ENCODE data around the gene WAS.
A peak's percentile ranks its signal among the peaks of the same experiment; 100 is the strongest.
"Not testable (repeated sequence)": the region's sequence is repeated elsewhere in the genome, so short reads cannot be mapped to it uniquely, and the experiment has no call there.

WAS gene

DNA sequence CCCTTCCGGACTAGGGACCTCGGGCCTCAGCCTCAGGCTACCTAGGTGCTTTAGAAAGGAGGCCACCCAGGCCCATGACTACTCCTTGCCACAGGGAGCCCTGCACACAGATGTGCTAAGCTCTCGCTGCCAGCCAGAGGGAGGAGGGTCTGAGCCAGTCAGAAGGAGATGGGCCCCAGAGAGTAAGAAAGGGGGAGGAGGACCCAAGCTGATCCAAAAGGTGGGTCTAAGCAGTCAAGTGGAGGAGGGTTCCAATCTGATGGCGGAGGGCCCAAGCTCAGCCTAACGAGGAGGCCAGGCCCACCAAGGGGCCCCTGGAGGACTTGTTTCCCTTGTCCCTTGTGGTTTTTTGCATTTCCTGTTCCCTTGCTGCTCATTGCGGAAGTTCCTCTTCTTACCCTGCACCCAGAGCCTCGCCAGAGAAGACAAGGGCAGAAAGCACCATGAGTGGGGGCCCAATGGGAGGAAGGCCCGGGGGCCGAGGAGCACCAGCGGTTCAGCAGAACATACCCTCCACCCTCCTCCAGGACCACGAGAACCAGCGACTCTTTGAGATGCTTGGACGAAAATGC lies at the start of gene WAS:
Gene WAS, plus strand, starts transcription at position 389 of the 572 bp plus-strand sequence. Its CDS starts 55 bp downstream, at position 444.
- DNase-seq (ENCODE audit: low read depth in 2 of 2): peak; percentile 31 to 36

DNA sequence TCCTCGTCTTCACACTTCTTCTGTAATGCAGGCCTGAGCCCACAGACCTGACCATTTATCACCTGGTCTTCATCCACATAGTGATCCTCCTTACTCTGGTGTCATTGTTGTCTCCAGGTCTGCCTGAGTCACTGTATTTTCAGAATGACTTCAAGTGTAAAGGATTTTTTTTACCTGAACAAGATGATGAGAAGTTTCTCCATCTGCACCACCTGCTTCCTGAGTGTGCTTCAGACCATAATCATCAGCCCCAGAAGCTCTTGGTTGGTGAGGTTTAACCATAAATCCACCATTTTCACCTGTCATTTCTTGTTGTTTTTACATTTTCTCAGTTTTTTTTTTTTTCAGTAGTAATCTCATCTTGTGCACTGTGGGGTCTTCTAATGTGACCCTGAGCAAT lies 47.3 kb upstream of the WAS start:
- no peak for DNase-seq (ENCODE audit: low read depth in 2 of 2)

DNA sequence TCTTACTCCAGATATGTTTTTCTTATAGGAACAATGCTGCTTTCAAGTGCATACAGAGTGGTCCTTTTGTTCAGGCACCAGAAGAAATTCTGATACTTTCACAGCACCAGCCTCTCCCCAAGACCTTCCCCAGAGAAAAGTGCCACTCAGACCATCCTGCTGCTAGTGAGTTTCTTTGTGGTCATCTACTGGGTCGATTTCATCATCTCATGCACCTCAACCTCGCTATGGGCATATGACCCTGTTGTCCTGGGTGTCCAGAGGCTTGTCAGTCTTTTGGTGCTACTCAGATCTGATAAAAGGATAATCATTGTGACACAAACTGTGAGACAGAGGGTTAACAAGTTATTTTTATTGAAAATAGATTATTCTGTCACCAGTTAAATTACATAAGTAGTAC lies 46.8 kb upstream of the WAS start:
- DNase-seq (ENCODE audit: low read depth in 2 of 2): no peak

DNA sequence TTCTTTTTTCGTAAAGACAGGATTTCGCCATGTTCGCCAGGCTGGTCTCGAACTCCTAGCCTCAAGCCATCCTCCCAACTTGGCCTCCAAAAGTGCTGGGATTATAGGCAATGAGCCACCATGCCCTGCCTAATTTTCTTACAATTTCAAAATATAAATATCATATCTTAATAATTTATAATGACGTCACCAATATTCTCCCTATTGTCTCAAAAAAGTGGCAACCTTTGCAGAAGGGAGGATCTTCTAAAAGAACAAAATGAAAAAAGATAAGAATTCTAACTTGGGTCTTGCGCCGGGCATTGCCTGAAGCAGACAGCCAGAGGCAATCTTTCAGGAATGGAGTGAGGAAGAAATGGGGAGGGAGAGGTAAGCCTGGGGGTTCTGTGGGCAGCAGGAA lies 37.9 kb upstream of the WAS start:
- DNase-seq (ENCODE audit: low read depth in 2 of 2): no peak

DNA sequence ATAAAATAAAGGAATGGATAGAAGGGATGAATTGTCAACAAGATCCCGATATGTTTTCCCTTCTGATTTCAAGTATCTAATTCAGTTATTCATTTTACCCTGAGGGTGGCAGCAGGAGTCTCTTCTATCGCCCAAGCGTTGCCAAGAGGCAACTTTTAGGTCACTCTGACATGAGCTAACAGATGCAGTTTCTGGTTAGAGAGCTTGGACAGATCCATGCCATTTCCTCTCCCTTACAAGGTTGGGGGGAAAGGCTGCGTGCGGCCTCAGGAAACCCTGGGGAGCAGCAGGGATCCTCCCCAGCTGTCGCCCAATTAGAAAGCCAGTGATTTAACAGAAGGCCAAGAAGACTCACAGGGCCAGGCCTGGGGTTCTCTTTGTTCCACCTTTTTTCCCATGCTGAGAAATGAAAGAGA lies 35.3 kb upstream of the WAS start:
- DNase-seq (ENCODE audit: low read depth in 2 of 2): peak in 1 of 2 donors; percentile 17

DNA sequence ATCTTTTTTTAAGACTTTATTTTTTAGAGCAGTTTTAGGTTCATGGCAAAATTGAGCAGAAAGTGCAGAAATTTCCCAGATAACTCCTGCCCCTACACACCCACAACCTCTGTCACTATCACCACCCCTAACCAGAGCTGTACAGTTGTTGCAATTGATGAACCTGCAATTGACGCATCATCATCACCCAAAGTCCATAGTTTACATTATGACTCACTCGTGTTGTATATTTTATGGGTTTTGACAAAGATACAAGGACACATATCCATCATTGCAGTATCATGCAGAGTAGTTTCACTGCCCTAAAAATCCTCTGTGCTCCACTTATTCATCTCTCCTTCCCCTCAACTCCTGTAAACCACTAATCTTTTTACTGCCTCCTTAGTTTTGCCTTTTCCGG lies 34.5 kb upstream of the WAS start:
- no peak for DNase-seq (ENCODE audit: low read depth in 2 of 2)

DNA sequence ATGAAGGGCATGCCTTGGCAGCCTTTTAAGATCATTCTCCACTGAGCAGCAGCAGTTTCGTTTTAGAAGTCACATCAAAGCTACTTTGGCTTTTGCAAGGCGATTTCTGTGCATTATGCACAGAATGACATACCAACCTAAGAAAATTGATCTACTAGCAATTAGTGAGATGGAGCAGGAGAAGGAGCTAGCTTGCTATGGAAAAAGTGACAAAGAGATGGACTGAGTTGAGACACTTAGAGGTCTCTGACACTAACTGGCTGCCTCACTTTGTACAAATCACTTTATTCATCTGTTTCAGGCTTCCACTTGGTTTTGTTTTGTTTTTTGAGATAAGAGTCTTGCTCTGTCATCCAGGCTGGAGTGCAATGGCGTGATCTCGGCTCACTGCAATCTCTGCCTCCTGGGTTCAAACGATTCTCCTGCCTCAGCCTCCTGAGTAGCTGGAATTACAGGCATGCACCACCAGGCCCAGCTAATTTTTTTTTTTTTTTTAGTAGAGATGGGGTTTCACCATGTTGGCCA lies 31.5 kb upstream of the WAS start:
- not testable (repeated sequence) for DNase-seq (ENCODE audit: low read depth in 2 of 2)

DNA sequence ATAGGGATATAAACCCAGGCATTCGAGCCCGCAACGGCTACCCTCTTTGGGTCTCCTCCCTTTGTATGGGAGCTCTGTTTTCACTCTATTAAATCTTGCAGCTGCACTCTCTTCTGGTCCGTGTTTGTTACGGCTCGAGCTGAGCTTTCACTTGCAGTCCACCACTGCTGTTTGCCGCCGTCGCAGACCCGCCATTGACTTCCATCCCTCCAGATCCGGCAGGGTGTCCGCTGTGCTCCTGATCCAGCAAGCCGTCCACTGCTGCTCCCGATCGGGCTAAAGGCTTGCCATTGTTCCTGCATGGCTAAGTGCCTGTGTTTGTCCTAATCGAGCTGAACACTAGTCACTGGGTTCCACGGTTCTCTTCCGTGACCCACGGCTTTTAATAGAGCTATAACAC lies 28.9 kb upstream of the WAS start:
- DNase-seq (ENCODE audit: low read depth in 2 of 2): not testable (repeated sequence)

DNA sequence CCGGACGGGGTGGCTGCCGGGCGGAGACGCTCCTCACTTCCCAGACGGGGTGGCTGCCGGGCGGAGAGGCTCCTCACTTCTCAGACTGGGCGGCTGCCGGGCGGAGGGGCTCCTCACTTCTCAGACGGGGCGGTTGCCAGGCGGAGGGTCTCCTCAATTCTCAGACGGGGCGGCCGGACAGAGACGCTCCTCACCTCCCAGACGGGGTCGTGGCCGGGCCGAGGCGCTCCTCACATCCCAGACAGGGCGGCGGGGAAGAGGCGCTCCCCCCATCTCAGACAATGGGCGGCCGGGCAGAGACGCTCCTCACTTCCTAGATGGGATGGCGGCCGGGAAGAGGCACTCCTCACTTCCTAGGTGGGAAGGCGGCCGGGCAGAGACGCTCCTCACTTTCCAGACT lies 23.9 kb upstream of the WAS start:
- not testable (repeated sequence) for DNase-seq (ENCODE audit: low read depth in 2 of 2)

DNA sequence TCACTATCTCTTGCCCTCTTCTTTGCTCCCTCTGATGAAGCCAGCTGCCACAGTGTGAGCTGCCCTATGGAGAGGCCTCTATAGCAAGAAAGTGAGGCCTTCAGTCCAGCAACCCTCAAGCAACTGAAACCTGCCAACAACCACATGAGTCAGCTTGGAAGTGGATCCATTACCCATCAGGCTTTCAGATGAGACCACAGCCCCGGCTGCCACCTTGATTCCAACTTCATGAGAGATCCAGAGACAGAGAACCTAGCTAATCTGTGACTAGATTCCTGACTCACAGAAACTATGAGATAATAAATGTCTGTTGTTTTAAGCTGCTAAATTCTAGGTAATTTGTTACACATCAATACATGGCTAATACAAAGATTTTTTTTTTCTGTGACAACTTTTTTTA lies 20.4 kb upstream of the WAS start:
- peak in 1 of 2 donors; percentile 16 for DNase-seq (ENCODE audit: low read depth in 2 of 2)

DNA sequence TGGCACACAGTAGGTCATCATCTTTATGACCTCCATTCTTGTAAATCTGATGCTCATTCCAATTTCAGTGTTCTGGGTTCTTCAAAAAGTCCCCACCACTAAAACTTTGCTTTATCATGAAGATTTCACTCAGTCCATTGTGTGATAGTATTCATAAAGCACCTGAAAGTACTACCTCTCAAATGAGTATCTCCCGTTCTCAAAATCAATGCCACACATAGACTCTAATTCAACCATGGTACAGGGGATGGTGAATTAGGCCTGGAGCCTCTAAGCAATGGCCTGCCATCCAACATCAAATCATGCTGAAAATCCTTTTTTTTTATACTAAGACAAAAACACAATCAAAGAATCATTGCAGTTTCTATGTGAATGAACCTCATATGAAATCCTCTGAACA lies 19.4 kb upstream of the WAS start:
- no peak for DNase-seq (ENCODE audit: low read depth in 2 of 2)

DNA sequence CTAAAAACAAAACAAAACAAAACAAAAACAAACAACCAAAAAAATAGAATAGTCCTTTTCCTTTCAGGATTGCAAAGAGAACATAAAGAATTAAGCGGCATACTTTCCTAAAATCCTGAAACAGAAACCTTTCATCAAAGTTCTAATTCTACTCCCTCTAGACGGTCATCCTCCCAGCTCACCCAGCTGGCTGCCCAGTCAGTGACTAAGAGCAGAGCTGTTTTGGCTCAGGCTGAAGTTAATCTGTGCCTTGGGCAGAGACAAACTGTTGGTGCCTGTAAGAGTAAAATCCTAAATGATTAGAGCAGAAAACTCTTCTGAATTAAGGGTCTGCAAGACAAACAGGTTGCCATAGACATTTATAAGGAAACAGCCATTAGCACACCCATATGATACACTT lies 17.6 kb upstream of the WAS start:
- DNase-seq (ENCODE audit: low read depth in 2 of 2): no peak

DNA sequence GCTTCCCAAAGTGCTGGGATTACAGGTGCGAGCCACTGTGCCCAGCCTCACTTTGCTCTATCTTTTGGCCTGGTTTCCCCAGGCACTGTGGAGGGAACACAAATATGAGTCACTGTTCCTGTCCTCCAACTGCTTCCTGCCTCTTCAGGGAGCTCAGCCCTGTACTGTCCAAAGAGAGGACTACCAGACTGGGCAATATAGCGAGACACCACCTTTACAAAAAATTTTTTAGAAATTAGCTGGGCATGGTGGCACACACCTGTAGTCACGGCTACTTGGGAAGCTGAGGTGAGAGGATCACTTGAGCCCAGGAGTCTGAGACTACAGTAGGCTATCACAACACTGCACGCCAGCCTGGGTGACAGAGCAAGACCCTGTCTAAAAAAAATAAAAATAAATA lies 16.9 kb upstream of the WAS start:
- DNase-seq (ENCODE audit: low read depth in 2 of 2): no peak

DNA sequence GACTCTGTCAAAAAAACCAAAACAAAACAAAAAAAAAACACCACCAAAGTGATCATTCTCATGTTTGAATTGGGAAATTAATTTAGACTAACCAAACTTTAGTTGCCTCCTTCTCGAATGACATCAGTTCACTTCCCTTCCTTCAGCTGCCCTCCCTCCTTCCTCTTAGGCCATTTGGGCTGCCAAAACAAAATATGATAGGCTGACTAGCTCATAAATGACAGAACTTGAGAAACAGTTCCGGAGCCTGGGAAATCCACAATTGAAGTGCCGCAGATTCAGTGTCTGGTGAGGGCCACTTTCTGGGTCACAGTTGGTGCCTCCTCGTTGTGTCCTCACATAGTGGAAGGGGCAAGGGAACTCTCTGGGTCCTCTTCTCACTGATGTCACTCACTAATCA lies 16.1 kb upstream of the WAS start:
- DNase-seq (ENCODE audit: low read depth in 2 of 2): no peak

DNA sequence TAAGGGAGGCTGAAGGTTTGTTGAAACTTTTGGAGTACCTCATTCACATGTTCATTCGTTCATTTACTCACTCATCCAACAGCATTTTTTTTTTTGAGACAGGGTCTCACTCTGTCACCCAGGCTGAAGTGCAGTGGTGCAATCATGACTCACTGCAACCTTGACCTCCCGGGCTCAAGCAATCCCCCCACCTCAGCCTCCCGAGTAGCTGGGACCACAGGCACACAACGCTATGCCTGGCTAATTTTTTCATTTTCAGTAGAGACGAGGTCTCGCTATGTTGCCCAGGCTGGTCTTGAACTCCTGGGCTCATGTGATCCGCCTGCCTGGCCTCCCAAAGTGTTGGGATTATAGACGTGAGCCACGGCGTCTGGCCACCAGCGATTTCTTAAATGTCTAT lies 15.4 kb upstream of the WAS start:
- not testable (repeated sequence) for DNase-seq (ENCODE audit: low read depth in 2 of 2)

DNA sequence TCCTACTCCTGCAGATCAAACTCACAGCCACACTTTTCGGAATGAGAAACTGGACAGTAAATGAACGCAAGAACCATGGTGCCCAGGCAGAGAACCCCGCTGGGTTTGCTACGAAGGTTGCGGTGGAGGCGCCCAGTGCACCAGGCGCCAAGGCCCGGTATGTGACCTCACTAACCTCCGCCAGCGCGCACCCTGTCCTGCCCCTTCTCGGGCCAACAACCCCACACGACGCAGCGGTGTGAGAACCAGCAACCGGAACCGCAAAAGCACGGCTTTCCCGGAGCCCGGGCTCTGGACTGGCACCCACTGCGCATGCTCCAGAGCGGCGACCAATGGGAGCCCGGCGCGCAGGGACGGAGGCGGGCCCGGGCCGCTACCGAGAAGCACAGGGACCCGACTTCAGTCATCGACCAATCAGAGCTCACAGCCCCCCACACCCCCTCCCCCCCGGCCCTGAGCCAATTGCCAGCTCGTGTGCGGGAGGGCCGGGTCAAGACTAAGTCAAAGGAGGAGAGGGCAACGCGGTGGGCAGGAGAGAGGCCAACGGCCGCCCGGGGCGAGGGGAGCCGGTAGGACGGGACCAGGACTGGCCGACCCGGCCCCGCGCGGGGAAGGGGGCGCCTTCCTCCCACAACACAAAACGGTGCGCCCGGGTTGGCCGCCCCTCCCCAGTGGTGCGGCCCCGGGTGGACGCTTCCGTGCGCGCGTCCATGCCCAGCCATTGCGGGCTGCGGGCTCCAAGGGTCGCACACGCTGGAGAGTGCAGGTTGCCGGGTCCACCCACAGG lies 7.3 kb upstream of the WAS start:
- peak; percentile 77 to 80 for DNase-seq (ENCODE audit: low read depth in 2 of 2)

DNA sequence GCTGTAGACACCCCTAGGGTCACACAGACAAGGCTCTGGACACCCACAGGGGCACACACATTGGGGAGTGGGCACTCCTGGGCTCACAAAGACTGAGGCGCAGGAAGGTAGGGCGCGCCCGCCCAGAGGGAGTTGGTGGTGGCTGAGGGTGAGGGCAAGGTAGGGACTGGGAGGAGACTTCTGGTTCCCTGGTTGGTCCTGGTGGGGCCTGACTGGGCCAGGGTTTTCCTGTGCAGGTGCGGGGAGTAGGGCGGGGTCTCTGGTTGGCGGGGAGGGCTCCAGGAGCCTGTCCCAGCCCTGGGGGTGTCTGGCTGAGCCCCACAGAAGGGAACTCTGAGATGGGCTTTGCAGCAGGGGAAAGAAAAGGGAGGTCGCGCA lies 6.7 kb upstream of the WAS start:
- DNase-seq (ENCODE audit: low read depth in 2 of 2): no peak

DNA sequence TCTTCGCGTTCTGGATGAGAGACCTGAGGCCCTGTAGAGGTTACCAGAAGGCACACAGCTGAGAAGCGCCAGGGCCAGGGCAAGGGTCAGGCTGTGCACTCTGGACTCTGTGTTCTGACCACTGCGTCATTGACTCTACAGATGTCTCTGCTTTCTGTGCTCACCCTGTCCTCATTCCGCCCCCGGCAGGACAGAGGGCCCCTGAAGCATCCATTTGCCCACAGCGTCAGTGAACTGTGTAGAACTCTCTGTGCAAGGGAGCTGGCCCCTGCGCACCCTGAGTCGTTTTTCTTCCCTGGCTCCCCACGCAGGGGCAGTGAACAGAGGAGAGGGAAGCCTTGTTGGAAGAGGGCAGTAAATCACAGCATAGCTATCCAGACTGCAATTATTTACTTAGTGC lies 6.1 kb upstream of the WAS start:
- no peak for DNase-seq (ENCODE audit: low read depth in 2 of 2)

DNA sequence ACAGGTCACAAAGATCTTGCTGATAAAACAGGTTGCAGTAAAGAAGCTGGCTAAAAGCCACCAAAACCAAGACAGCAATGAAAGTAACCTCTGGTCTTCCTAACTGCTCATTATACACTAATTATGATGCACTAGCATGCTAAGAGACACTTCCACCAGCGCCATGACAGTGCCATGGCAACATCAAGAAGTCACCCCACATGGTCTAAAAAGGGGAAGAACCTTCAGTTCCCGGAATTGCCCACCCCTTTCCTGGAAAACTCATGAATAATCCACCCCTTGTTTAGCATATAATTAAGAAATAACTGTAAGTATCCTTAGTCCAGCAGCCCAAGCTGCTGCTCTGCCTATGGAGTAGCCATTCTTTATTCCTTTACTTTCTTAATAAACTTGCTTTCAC lies 3.1 kb upstream of the WAS start:
- DNase-seq (ENCODE audit: low read depth in 2 of 2): peak in 1 of 2 donors; percentile 33

DNA sequence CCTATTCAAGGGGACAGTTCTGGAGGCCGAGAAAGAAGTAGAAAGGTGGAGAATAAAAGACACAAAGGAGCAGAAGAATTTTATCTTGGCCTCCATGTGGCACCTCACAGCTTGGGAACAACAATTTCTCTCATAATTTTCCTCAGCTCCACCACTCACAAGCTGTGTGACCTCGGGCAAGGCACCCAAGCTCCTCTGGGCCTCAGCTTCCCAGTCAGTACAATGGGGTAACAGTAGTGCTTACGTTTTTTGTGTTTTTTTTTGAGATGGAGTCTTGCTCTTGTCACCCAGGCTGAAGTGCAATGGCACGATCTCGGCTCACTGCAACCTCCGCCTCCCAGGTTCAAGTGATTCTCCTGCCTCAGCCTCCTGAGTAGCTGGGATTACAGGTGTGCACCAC lies 2.7 kb upstream of the WAS start:
- not testable (repeated sequence) for DNase-seq (ENCODE audit: low read depth in 2 of 2)

DNA sequence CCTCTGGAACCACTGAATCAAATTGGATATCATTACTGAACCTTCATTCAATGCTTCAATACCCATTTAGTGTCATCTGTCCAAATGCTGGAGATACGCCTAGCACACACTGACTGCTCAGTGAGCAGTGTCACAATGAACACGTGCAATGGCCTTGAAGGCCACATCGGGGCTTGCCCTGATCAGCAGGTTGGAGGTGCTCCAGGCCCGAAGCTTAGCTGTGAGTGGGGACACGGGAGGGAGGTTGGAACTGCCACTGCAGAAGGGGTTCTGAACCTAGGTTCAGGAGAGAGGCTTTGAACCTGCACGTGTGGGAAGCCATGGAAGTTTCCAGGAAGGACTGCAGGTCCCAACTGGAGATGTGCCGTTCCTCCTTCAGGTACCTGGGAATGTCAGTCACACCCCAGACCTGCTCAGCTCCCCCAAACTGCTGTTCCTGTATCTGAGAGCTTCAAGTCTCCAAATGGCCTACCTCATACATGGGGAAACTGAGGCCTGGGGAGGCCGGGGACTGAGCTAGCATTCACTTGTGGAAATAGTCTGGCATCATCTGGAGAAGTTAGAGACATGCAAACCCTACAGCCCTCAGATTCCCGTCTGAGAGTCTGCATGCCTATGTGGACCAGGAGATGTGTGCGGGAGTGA lies 1.9 kb upstream of the WAS start:
- no peak for DNase-seq (ENCODE audit: low read depth in 2 of 2)

DNA sequence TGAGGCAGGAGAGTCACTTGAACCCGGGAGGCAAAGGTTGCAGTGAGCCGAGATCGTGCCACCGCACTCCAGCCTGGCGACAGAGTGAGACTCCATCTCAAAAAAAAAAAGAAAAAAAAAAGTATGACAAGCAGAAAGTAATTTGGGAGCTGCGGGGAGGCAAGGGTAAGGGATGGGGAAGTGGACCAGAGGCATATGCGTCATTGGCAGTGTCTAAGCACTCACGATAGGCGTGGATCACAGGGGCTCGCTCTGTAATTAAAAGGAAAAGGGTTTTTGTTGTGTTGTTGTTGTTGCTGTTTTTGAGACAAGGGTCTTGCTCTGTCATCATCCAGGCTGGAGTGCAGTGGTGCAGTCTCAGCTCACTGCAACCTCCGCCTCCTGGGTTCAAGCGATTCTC lies 804 bp upstream of the WAS start:
- DNase-seq (ENCODE audit: low read depth in 2 of 2): not testable (repeated sequence)

DNA sequence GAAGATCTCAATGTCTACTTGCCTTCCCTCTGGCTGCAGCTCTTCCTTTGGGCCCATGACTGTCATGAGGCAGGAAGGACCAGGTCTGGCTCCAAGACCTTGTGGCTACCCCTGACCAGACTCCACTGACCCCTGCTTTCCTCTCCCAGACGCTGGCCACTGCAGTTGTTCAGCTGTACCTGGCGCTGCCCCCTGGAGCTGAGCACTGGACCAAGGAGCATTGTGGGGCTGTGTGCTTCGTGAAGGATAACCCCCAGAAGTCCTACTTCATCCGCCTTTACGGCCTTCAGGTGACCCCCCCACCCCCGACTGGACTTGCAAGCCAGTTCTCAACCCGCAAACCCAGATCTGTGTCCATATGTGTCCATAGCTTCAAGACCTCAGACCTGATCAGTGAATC lies 535 bp downstream of the WAS start:
- no peak for DNase-seq (ENCODE audit: low read depth in 2 of 2)

All from stimulated activated CD4-positive, alpha-beta T cell treated with anti-CD3 and anti-CD28 coated beads, Interleukin-15, amount 100 ng/mL, for 48 hours (primary cell).